ENCODE results near the gene ADPRH.

The ADPRH gene

GRCh38 chr3:119637679-119638477, 58.6 kb downstream of the ADPRH start:
- no peaks in the 10 kb centered on the region for H3K36me3 ChIP-seq (ENCODE audit: insufficient read depth, low read length)
- no peaks in the 10 kb centered on the region for H3F3A ChIP-seq (ENCODE audit: low read depth)
- H3K79me2 ChIP-seq (ENCODE audit: insufficient read depth, low read length) = no peaks in the 10 kb centered on the region
- H3K4me2 ChIP-seq (ENCODE audit: low read depth, low read length, poor library complexity, severe bottlenecking) = no peak overlapping the region
- no peak overlapping the region for H2AFZ ChIP-seq (ENCODE audit: low read length)
- no peaks in the 10 kb centered on the region for H3K9me2 ChIP-seq (replicated peaks; ENCODE audit: low read depth, low read length)
- H3K9me3 ChIP-seq (ENCODE audit: insufficient read depth, low read depth, low read length) = no peaks in the 10 kb centered on the region
- H3K27me3 ChIP-seq (ENCODE audit: insufficient read depth, low read length, poor library complexity, severe bottlenecking) = no peaks in the 10 kb centered on the region
- TF ChIP-seq EZH2phosphoT487 (IDR thresholded peaks at IDR 0.05; ENCODE audit: borderline replicate concordance) (no peak), CTCF (conservative IDR thresholded peaks at IDR 0.05; ENCODE audit: low read length) (no peak)
- peaks cover 11% of the 10 kb centered on the region for H3K4me1 ChIP-seq (ENCODE audit: insufficient read depth, low read length, poor library complexity, severe bottlenecking)
- peak overlapping the region; percentile 63 for H3K9ac ChIP-seq (ENCODE audit: low read depth, low read length, poor library complexity, severe bottlenecking)
- H3K4me3 ChIP-seq (ENCODE audit: low read length, poor library complexity, severe bottlenecking) = no peak overlapping the region
- H4K20me1 ChIP-seq (ENCODE audit: insufficient read depth, low read length, poor library complexity, severe bottlenecking) = no peaks in the 10 kb centered on the region

Data from Loucy (cell line).